Activated CD4-positive, alpha-beta memory T cell treated with anti-CD3 and anti-CD28 coated beads, Interleukin-2, amount 10 ng/mL, durations not matched to agents 7 days and 5 days (primary cell): ENCODE data around the gene SLC35A4. TPM values are rescaled to one million over a fixed set of nuclear protein-coding genes. Genes with fewer than 3 reads are reported as not detected.

Experiments used
- CTCF ChIA-PET: fragments of 350-600 bp; sonication (Branson Sonifier 250); formaldehyde crosslinking; loops from one replicate; lab custom pipeline; 2021; ENCODE audit warnings: antibody characterized with exemption, inconsistent platforms; lab: Charles Lee
- POLR2A ChIA-PET: fragments of 350-600 bp; sonication (Branson Sonifier 250); formaldehyde crosslinking; loops from one replicate; lab custom pipeline; 2021; ENCODE audit warnings: antibody characterized with exemption; lab: Charles Lee
- DNase-seq: peaks from one replicate; pipeline ENCODE4 v3.0.0-alpha.2; 2020
- H3K27ac Mint-ChIP-seq: one replicate; pipeline ENCODE4 v1.8.0; 2021; ENCODE audit warnings: mild to moderate bottlenecking, mixed read lengths
- H3K27me3 Mint-ChIP-seq: one replicate; pipeline ENCODE4 v1.8.0; 2021; ENCODE audit warnings: mixed read lengths
- H3K36me3 Mint-ChIP-seq: one replicate; pipeline ENCODE4 v1.8.0; 2021; ENCODE audit warnings: low read depth, mixed read lengths
- H3K4me1 Mint-ChIP-seq: one replicate; pipeline ENCODE4 v1.8.0; 2021; ENCODE audit warnings: mixed read lengths
- H3K4me3 Mint-ChIP-seq: one replicate; pipeline ENCODE4 v1.8.0; 2021; ENCODE audit warnings: mild to moderate bottlenecking, mixed read lengths
- H3K9me3 Mint-ChIP-seq: one replicate; pipeline ENCODE4 v1.8.0; 2021; ENCODE audit warnings: mixed read lengths
- total RNA-seq, 2 experiments: library from RNA; stranded (reverse); gene quantifications; one replicate each; pipeline ENCODE4 v1.2.3, GENCODE V29; 2021

Gene SLC35A4
- total RNA-seq = 10 to 100 TPM; 78.9 to 82.1 TPM

- Mint-ChIP-seq H3K36me3 (peaks cover 36% of the 10 kb centered on the region), H3K4me1 (peaks cover 67% of the 10 kb centered on the region), H3K4me3 (peak within 1 kb of the TSS; percentile 93), H3K9me3 (no peaks in the 10 kb centered on the region), H3K27me3 (no peaks in the 10 kb centered on the region), H3K27ac (peak within 1 kb of the TSS; percentile 89)
- CTCF ChIA-PET = interaction anchor here (0.6 to 1.5 kb wide), 7 partner anchors 15 to 129 kb away, joined by 3 to 7 read pairs (median 4); partner anchors contain the start of genes CD14 and EIF4EBP3
- POLR2A ChIA-PET = interaction anchor here (0.6 to 10.7 kb wide), 18 partner anchors 7 to 163 kb away, joined by 3 to 101 read pairs (median 4); partner anchors contain the start of genes ANKHD1, EIF4EBP3, HARS1 and HARS2
- DNase-seq = peak; percentile 98
Observed at GRCh38 chr5:140564196-140565023, at the start of gene SLC35A4, which contains the start of gene APBB3. Gene SLC35A4, plus strand, starts transcription at chr5:140564828. Its CDS starts 2,342 bp downstream, at chr5:140567170. Gene APBB3, minus strand, starts transcription at chr5:140564598. Its CDS starts 353 bp downstream, at chr5:140564245.

GRCh38 chr5:140524003-140524402 lies 40.6 kb upstream of the SLC35A4 start:
- peaks cover 4% of the 10 kb centered on the region for H3K9me3 Mint-ChIP-seq
- no peaks in the 10 kb centered on the region for H3K27me3 Mint-ChIP-seq
- H3K4me3 Mint-ChIP-seq = no peak overlapping the region
- no peaks in the 10 kb centered on the region for H3K4me1 Mint-ChIP-seq
- no peak overlapping the region for H3K27ac Mint-ChIP-seq
- DNase-seq = no peak
- ChIA-PET CTCF (no interaction called here), POLR2A (no interaction called here)
- H3K36me3 Mint-ChIP-seq = peaks cover 43% of the 10 kb centered on the region

- H3K27ac Mint-ChIP-seq = no peak overlapping the region
- ChIA-PET POLR2A (interaction anchor here (0.5 kb wide), 1 partner anchor 14 kb away, joined by 4 read pairs; no protein-coding TSS in a partner anchor), CTCF (interaction anchor here (1.0 to 1.1 kb wide), 2 partner anchors 177 to 189 kb away, joined by 4 to 5 read pairs; no protein-coding TSS in a partner anchor)
- no peak overlapping the region for H3K4me3 Mint-ChIP-seq
- peaks cover 62% of the 10 kb centered on the region for H3K36me3 Mint-ChIP-seq
- no peaks in the 10 kb centered on the region for H3K9me3 Mint-ChIP-seq
- no peak for DNase-seq
- H3K4me1 Mint-ChIP-seq = peaks cover 1% of the 10 kb centered on the region
- no peaks in the 10 kb centered on the region for H3K27me3 Mint-ChIP-seq
Observed at GRCh38 chr5:140540227-140540626, 24.4 kb upstream of the SLC35A4 start.

GRCh38 chr5:140542972-140543371 lies 21.7 kb upstream of the SLC35A4 start:
- POLR2A ChIA-PET = no interaction called here
- Mint-ChIP-seq H3K4me1 (peaks cover 15% of the 10 kb centered on the region), H3K27ac (no peak overlapping the region), H3K36me3 (peaks cover 50% of the 10 kb centered on the region), H3K4me3 (no peak overlapping the region), H3K27me3 (no peaks in the 10 kb centered on the region), H3K9me3 (no peaks in the 10 kb centered on the region)
- CTCF ChIA-PET = no interaction called here
- no peak for DNase-seq

- no peak for DNase-seq
- Mint-ChIP-seq H3K4me3 (no peak overlapping the region), H3K27ac (no peak overlapping the region), H3K9me3 (no peaks in the 10 kb centered on the region), H3K36me3 (peaks cover 50% of the 10 kb centered on the region), H3K4me1 (peaks cover 35% of the 10 kb centered on the region), H3K27me3 (no peaks in the 10 kb centered on the region)
- ChIA-PET CTCF (interaction anchor here (1.0 kb wide), 1 partner anchor 199 kb away, joined by 3 read pairs; the partner anchor contains the start of gene HBEGF), POLR2A (no interaction called here)
Observed at GRCh38 chr5:140544986-140545385, 19.6 kb upstream of the SLC35A4 start.

- Mint-ChIP-seq H3K27me3 (no peaks in the 10 kb centered on the region), H3K36me3 (peaks cover 49% of the 10 kb centered on the region), H3K27ac (no peak overlapping the region), H3K4me3 (no peak overlapping the region), H3K4me1 (peaks cover 41% of the 10 kb centered on the region), H3K9me3 (no peaks in the 10 kb centered on the region)
- CTCF ChIA-PET = interaction anchor here (3.3 kb wide), 1 partner anchor 90 kb away, joined by 17 read pairs; no protein-coding TSS in a partner anchor
- DNase-seq = no peak
- POLR2A ChIA-PET = interaction anchor here (3.2 to 3.5 kb wide), 3 partner anchors 24 to 145 kb away, joined by 14 to 29 read pairs (median 27); partner anchors contain the start of genes ANKHD1, HARS1 and HARS2
Observed at GRCh38 chr5:140545606-140546005, 19.0 kb upstream of the SLC35A4 start.

- POLR2A ChIA-PET = interaction anchor here (0.7 to 5.8 kb wide), 17 partner anchors 9 to 307 kb away, joined by 3 to 101 read pairs (median 7); partner anchors contain the start of genes ANKHD1, APBB3, HARS1 and HARS2
Observed at GRCh38 chr5:140546851-140547507, 17.6 kb upstream of the SLC35A4 start.

GRCh38 chr5:140547508-140548299 lies 16.9 kb upstream of the SLC35A4 start, which contains the start of gene EIF4EBP3:
Gene EIF4EBP3, plus strand, starts transcription at chr5:140547662. Its CDS starts 76 bp downstream, at chr5:140547738.
- Mint-ChIP-seq H3K36me3 (peaks cover 55% of the 10 kb centered on the region), H3K27me3 (no peaks in the 10 kb centered on the region), H3K9me3 (no peaks in the 10 kb centered on the region), H3K4me3 (peak within 1 kb of the TSS; percentile 66), H3K4me1 (peaks cover 56% of the 10 kb centered on the region), H3K27ac (peak within 1 kb of the TSS; percentile 83)
- ChIA-PET CTCF (interaction anchor here (0.6 to 3.3 kb wide), 25 partner anchors 8 to 185 kb away, joined by 3 to 18 read pairs (median 5); partner anchors contain the start of genes APBB3, CD14, IK and NDUFA2), POLR2A (interaction anchor here (0.7 to 5.8 kb wide), 17 partner anchors 9 to 307 kb away, joined by 3 to 101 read pairs (median 7); partner anchors contain the start of genes ANKHD1, APBB3, HARS1 and HARS2)
- DNase-seq = peak; percentile 89

More at GRCh38 chr5:140546851-140547507, 17.6 kb upstream of the SLC35A4 start:
- CTCF ChIA-PET = interaction anchor here (0.6 to 3.3 kb wide), 23 partner anchors 9 to 184 kb away, joined by 3 to 18 read pairs (median 5); partner anchors contain the start of genes APBB3, CD14, IK and NDUFA2
- peaks cover 52% of the 10 kb centered on the region for H3K4me1 Mint-ChIP-seq
- H3K27ac Mint-ChIP-seq = peak overlapping the region; percentile 83
- H3K4me3 Mint-ChIP-seq = no peak overlapping the region
- no peak for DNase-seq
- H3K9me3 Mint-ChIP-seq = no peaks in the 10 kb centered on the region
- H3K36me3 Mint-ChIP-seq = peaks cover 54% of the 10 kb centered on the region
- no peaks in the 10 kb centered on the region for H3K27me3 Mint-ChIP-seq

- peak overlapping the region; percentile 66 for H3K4me3 Mint-ChIP-seq
- peaks cover 58% of the 10 kb centered on the region for H3K36me3 Mint-ChIP-seq
- POLR2A ChIA-PET = interaction anchor here (0.7 to 5.8 kb wide), 12 partner anchors 10 to 308 kb away, joined by 3 to 101 read pairs (median 10); partner anchors contain the start of genes ANKHD1, APBB3, HARS1 and HARS2
Observed at GRCh38 chr5:140548300-140548688, 16.3 kb upstream of the SLC35A4 start.

GRCh38 chr5:140548791-140549190 lies 15.8 kb upstream of the SLC35A4 start:
- no peak overlapping the region for H3K4me3 Mint-ChIP-seq
- POLR2A ChIA-PET = interaction anchor here (0.7 to 5.8 kb wide), 9 partner anchors 10 to 147 kb away, joined by 3 to 101 read pairs (median 10); partner anchors contain the start of genes ANKHD1, APBB3, HARS1 and HARS2

More at GRCh38 chr5:140548300-140548688, 16.3 kb upstream of the SLC35A4 start:
- no peaks in the 10 kb centered on the region for H3K9me3 Mint-ChIP-seq
- H3K4me1 Mint-ChIP-seq = peaks cover 62% of the 10 kb centered on the region
- no peak for DNase-seq
- H3K27ac Mint-ChIP-seq = peak overlapping the region; percentile 83
- no peaks in the 10 kb centered on the region for H3K27me3 Mint-ChIP-seq
- CTCF ChIA-PET = interaction anchor here (0.8 to 3.3 kb wide), 13 partner anchors 9 to 178 kb away, joined by 3 to 18 read pairs (median 7); partner anchors contain the start of genes APBB3, CD14, IK and NDUFA2

More at GRCh38 chr5:140548791-140549190, 15.8 kb upstream of the SLC35A4 start:
- Mint-ChIP-seq H3K27me3 (no peaks in the 10 kb centered on the region), H3K4me1 (peaks cover 67% of the 10 kb centered on the region), H3K36me3 (peaks cover 60% of the 10 kb centered on the region), H3K9me3 (no peaks in the 10 kb centered on the region), H3K27ac (peak overlapping the region; percentile 83)
- CTCF ChIA-PET = interaction anchor here (0.8 to 3.3 kb wide), 4 partner anchors 9 to 90 kb away, joined by 3 to 18 read pairs (median 12); partner anchors contain the start of genes CD14, SRA1 and TMCO6
- no peak for DNase-seq
